ENCODE results near the gene GLB1L3.
"Not testable (repeated sequence)": the region's sequence is repeated elsewhere in the genome, so short reads cannot be mapped to it uniquely, and the experiment has no call there.

DNA sequence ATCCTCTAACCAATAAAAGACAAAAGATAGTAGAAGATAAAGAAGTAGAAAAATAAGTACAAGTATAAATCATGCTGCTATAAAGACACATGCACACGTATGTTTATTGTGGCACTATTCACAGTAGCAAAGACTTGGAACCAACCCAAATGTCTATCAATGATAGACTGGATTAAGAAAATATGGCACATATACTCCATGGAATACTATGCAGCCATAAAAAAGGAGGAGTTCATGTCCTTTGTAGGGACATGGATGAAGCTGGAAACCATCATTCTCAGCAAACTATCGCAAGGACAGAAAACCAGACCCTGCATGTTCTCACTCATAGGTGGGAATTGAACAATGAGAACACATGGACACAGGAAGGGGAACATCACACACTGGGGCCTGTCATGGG lies 45.2 kb downstream of the GLB1L3 start:
- not testable (repeated sequence) for TF ChIP-seq POLR2A (IDR thresholded peaks at IDR 0.05; ENCODE audit: low read length); GATA1 (IDR thresholded peaks at IDR 0.05; ENCODE audit: low read depth, low read length)
